ENCODE data around the gene CALD1. TPM values are rescaled to one million over a fixed set of nuclear protein-coding genes. Genes with fewer than 3 reads are reported as not detected.
A peak's percentile ranks its signal among the peaks of the same experiment; 100 is the strongest.

Gene CALD1
- total and polyA plus RNA-seq, 4 experiments from 2014 or later, result 0.13 TPM; not detected in 3

GRCh38 chr7:134827889-134828288 is 48.5 kb downstream of the CALD1 start:
- Histone ChIP-seq H3K27ac (ENCODE audit: low read depth, low read length) (no peak overlapping the region), H3K36me3 (ENCODE audit: insufficient read depth, low read length) (no peaks in the 10 kb centered on the region), H3K27me3 (ENCODE audit: insufficient read depth, low read length) (no peaks in the 10 kb centered on the region), H3K9me3 (ENCODE audit: control insufficient read depth in 1 of 2, low read length in 2 of 2) (no peaks in the 10 kb centered on the region), H3K4me1 (ENCODE audit: insufficient read depth, low read length) (no peaks in the 10 kb centered on the region), H3K4me3 (ENCODE audit: low read length in 2 of 2) (no peak overlapping the region)
- Mint-ChIP-seq H3K4me1 (peaks cover 0 to 1% (median 0%) of the 10 kb centered on the region in 4 donors), H3K9me3 (no peaks in the 10 kb centered on the region), H3K36me3 (no peaks in the 10 kb centered on the region), H3K4me3 (no peak overlapping the region), H3K27ac (no peak overlapping the region), H3K27me3 (peaks cover 3 to 5% of the 10 kb centered on the region in 2 donors)
- POLR2A ChIA-PET (ENCODE audit: partially characterized antibody), result no interaction called here
- intact Hi-C loops (cut with micrococcal nuclease), result no loop called here
- CTCF ChIA-PET (ENCODE audit: partially characterized antibody), result no interaction called here
- DNase-seq, result no peak

GRCh38 chr7:134828361-134828760 is 48.9 kb downstream of the CALD1 start:
- Mint-ChIP-seq H3K9me3 (no peaks in the 10 kb centered on the region), H3K36me3 (no peaks in the 10 kb centered on the region), H3K27ac (no peak overlapping the region), H3K4me1 (peaks cover 0 to 1% (median 0%) of the 10 kb centered on the region in 4 donors), H3K4me3 (no peak overlapping the region), H3K27me3 (peaks cover 3 to 5% of the 10 kb centered on the region in 2 donors)
- Histone ChIP-seq H3K27ac (ENCODE audit: low read depth, low read length) (no peak overlapping the region), H3K36me3 (ENCODE audit: insufficient read depth, low read length) (no peaks in the 10 kb centered on the region), H3K4me3 (ENCODE audit: low read length in 2 of 2) (no peak overlapping the region), H3K9me3 (ENCODE audit: control insufficient read depth in 1 of 2, low read length in 2 of 2) (no peaks in the 10 kb centered on the region), H3K27me3 (ENCODE audit: insufficient read depth, low read length) (no peaks in the 10 kb centered on the region), H3K4me1 (ENCODE audit: insufficient read depth, low read length) (no peaks in the 10 kb centered on the region)
- ChIA-PET CTCF (ENCODE audit: partially characterized antibody) (interaction anchor here (0.8 kb wide), 1 partner anchor 226 kb away, joined by 3 read pairs; no protein-coding TSS in a partner anchor), POLR2A (ENCODE audit: partially characterized antibody) (no interaction called here)
- no peak for DNase-seq
- intact Hi-C loops (cut with micrococcal nuclease), result no loop called here

GRCh38 chr7:134829380-134829986 is 50.0 kb downstream of the CALD1 start:
- CTCF ChIA-PET (ENCODE audit: partially characterized antibody), result no interaction called here
- no peak for DNase-seq
- intact Hi-C loops (cut with micrococcal nuclease), result no loop called here
- no peak overlapping the region for H3K27ac ChIP-seq (ENCODE audit: low read depth, low read length)
- no peaks in the 10 kb centered on the region for H3K27me3 ChIP-seq (ENCODE audit: insufficient read depth, low read length)
- Mint-ChIP-seq H3K36me3 (no peaks in the 10 kb centered on the region), H3K4me3 (no peak overlapping the region), H3K4me1 (peaks cover 0 to 1% (median 0%) of the 10 kb centered on the region in 4 donors), H3K27ac (no peak overlapping the region), H3K27me3 (peaks cover 3 to 5% of the 10 kb centered on the region in 2 donors), H3K9me3 (no peaks in the 10 kb centered on the region)
- H3K36me3 ChIP-seq (ENCODE audit: insufficient read depth, low read length), result no peaks in the 10 kb centered on the region
- H3K4me1 ChIP-seq (ENCODE audit: insufficient read depth, low read length), result no peaks in the 10 kb centered on the region
- H3K9me3 ChIP-seq (ENCODE audit: control insufficient read depth in 1 of 2, low read length in 2 of 2), result no peaks in the 10 kb centered on the region
- POLR2A ChIA-PET (ENCODE audit: partially characterized antibody), result no interaction called here
- no peak overlapping the region for H3K4me3 ChIP-seq (ENCODE audit: low read length in 2 of 2)

- peaks cover 0 to 5% (median 0%) of the 10 kb centered on the region in 4 donors for H3K4me1 Mint-ChIP-seq
- Histone ChIP-seq H3K36me3 (ENCODE audit: insufficient read depth, low read length) (no peaks in the 10 kb centered on the region), H3K27ac (ENCODE audit: low read depth, low read length) (no peak overlapping the region), H3K27me3 (ENCODE audit: insufficient read depth, low read length) (no peaks in the 10 kb centered on the region), H3K4me3 (ENCODE audit: low read length in 2 of 2) (no peak overlapping the region), H3K9me3 (ENCODE audit: control insufficient read depth in 1 of 2, low read length in 2 of 2) (no peaks in the 10 kb centered on the region), H3K4me1 (ENCODE audit: insufficient read depth, low read length) (no peaks in the 10 kb centered on the region)
- no peaks in the 10 kb centered on the region for H3K9me3 Mint-ChIP-seq
- H3K27ac Mint-ChIP-seq, result no peak overlapping the region
- peak overlapping the region in 4 of 8 donors; percentile 19 to 71 (median 48) for H3K4me3 Mint-ChIP-seq
- no peaks in the 10 kb centered on the region for H3K36me3 Mint-ChIP-seq
- DNase-seq, result no peak
- peaks cover 1 to 5% of the 10 kb centered on the region in 2 donors for H3K27me3 Mint-ChIP-seq
- ChIA-PET CTCF (ENCODE audit: partially characterized antibody) (no interaction called here), POLR2A (ENCODE audit: partially characterized antibody) (no interaction called here)
- intact Hi-C loops (cut with micrococcal nuclease), result no loop called here
Observed at GRCh38 chr7:134831862-134832261, 52.4 kb downstream of the CALD1 start.

GRCh38 chr7:134832367-134832766 is 52.9 kb downstream of the CALD1 start:
- H3K27me3 ChIP-seq (ENCODE audit: insufficient read depth, low read length), result no peaks in the 10 kb centered on the region
- Mint-ChIP-seq H3K36me3 (no peaks in the 10 kb centered on the region), H3K27ac (no peak overlapping the region), H3K27me3 (peaks cover 1 to 3% of the 10 kb centered on the region in 2 donors), H3K9me3 (no peaks in the 10 kb centered on the region), H3K4me1 (peaks cover 0 to 5% (median 0%) of the 10 kb centered on the region in 4 donors), H3K4me3 (no peak overlapping the region)
- CTCF ChIA-PET (ENCODE audit: partially characterized antibody), result no interaction called here
- no peak for DNase-seq
- POLR2A ChIA-PET (ENCODE audit: partially characterized antibody), result no interaction called here
- no peaks in the 10 kb centered on the region for H3K36me3 ChIP-seq (ENCODE audit: insufficient read depth, low read length)
- no peak overlapping the region for H3K27ac ChIP-seq (ENCODE audit: low read depth, low read length)
- no peak overlapping the region for H3K4me3 ChIP-seq (ENCODE audit: low read length in 2 of 2)
- H3K9me3 ChIP-seq (ENCODE audit: control insufficient read depth in 1 of 2, low read length in 2 of 2), result no peaks in the 10 kb centered on the region
- intact Hi-C loops (cut with micrococcal nuclease), result no loop called here
- H3K4me1 ChIP-seq (ENCODE audit: insufficient read depth, low read length), result no peaks in the 10 kb centered on the region

GRCh38 chr7:134834689-134835462 is 55.4 kb downstream of the CALD1 start:
- Mint-ChIP-seq H3K27ac (no peak overlapping the region), H3K4me1 (peaks cover 0 to 5% (median 0%) of the 10 kb centered on the region in 4 donors), H3K4me3 (no peak overlapping the region), H3K27me3 (peaks cover 1 to 3% of the 10 kb centered on the region in 2 donors), H3K36me3 (no peaks in the 10 kb centered on the region), H3K9me3 (no peaks in the 10 kb centered on the region)
- H3K9me3 ChIP-seq (ENCODE audit: control insufficient read depth in 1 of 2, low read length in 2 of 2), result no peaks in the 10 kb centered on the region
- intact Hi-C loops (cut with micrococcal nuclease), result no loop called here
- no peak overlapping the region for H3K4me3 ChIP-seq (ENCODE audit: low read length in 2 of 2)
- DNase-seq, result no peak
- ChIA-PET POLR2A (ENCODE audit: partially characterized antibody) (no interaction called here), CTCF (ENCODE audit: partially characterized antibody) (no interaction called here)
- no peak overlapping the region for H3K27ac ChIP-seq (ENCODE audit: low read depth, low read length)
- no peaks in the 10 kb centered on the region for H3K36me3 ChIP-seq (ENCODE audit: insufficient read depth, low read length)
- no peaks in the 10 kb centered on the region for H3K4me1 ChIP-seq (ENCODE audit: insufficient read depth, low read length)
- no peaks in the 10 kb centered on the region for H3K27me3 ChIP-seq (ENCODE audit: insufficient read depth, low read length)

- Histone ChIP-seq H3K4me3 (ENCODE audit: low read length in 2 of 2) (no peak overlapping the region), H3K4me1 (ENCODE audit: insufficient read depth, low read length) (no peaks in the 10 kb centered on the region), H3K36me3 (ENCODE audit: insufficient read depth, low read length) (no peaks in the 10 kb centered on the region), H3K27me3 (ENCODE audit: insufficient read depth, low read length) (no peaks in the 10 kb centered on the region), H3K9me3 (ENCODE audit: control insufficient read depth in 1 of 2, low read length in 2 of 2) (no peaks in the 10 kb centered on the region), H3K27ac (ENCODE audit: low read depth, low read length) (no peak overlapping the region)
- CTCF ChIA-PET (ENCODE audit: partially characterized antibody), result no interaction called here
- no peaks in the 10 kb centered on the region for H3K36me3 Mint-ChIP-seq
- POLR2A ChIA-PET (ENCODE audit: partially characterized antibody), result no interaction called here
- H3K4me3 Mint-ChIP-seq, result no peak overlapping the region
- H3K9me3 Mint-ChIP-seq, result no peaks in the 10 kb centered on the region
- H3K27ac Mint-ChIP-seq, result no peak overlapping the region
- peaks cover 1 to 3% of the 10 kb centered on the region in 2 donors for H3K27me3 Mint-ChIP-seq
- DNase-seq, result no peak
- peaks cover 0 to 5% (median 0%) of the 10 kb centered on the region in 4 donors for H3K4me1 Mint-ChIP-seq
- intact Hi-C loops (cut with micrococcal nuclease), result no loop called here
Observed at GRCh38 chr7:134835463-134835823, 56.0 kb downstream of the CALD1 start.

Measured in CD4-positive, alpha-beta memory T cell (primary cell).